C4-2B (cell line): Measurements from ENCODE around the gene SLC27A2.
"Not testable (repeated sequence)": the region's sequence is repeated elsewhere in the genome, so short reads cannot be mapped to it uniquely, and the experiment has no call there.

Experiments used
- ZFX ChIP-seq: fragments of 450-650 bp; IDR thresholded peaks from 2 replicates; pipeline ENCODE4 v1.6.1; 2017
- TF ChIP-seq, protein P1 (sequence below): fragments of 450-650 bp; conservative IDR thresholded peaks from 2 replicates; pipeline ENCODE4 v1.5.1; 2017; ENCODE audit warnings: mild to moderate bottlenecking

DNA sequence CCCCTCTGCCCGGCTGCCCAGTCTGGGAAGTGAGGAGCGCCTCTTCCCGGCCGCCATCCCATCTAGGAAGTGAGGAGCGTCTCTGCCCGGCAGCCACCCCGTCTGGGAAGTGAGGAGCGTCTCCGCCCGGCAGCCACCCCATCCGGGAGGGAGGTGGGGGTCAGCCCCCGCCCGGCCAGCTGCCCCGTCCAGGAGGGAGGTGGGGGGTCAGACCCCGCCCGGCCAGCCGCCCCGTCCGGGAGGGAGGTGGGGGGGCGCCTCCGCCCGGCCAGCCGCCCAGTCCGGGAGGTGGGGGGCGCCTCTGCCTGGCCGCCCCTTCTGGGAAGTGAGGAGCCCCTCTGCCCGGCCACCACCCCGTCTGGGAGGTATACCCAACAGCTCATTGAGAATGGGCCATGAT, 23.8 kb upstream of the SLC27A2 start:
- TF ChIP-seq, protein P1, sequence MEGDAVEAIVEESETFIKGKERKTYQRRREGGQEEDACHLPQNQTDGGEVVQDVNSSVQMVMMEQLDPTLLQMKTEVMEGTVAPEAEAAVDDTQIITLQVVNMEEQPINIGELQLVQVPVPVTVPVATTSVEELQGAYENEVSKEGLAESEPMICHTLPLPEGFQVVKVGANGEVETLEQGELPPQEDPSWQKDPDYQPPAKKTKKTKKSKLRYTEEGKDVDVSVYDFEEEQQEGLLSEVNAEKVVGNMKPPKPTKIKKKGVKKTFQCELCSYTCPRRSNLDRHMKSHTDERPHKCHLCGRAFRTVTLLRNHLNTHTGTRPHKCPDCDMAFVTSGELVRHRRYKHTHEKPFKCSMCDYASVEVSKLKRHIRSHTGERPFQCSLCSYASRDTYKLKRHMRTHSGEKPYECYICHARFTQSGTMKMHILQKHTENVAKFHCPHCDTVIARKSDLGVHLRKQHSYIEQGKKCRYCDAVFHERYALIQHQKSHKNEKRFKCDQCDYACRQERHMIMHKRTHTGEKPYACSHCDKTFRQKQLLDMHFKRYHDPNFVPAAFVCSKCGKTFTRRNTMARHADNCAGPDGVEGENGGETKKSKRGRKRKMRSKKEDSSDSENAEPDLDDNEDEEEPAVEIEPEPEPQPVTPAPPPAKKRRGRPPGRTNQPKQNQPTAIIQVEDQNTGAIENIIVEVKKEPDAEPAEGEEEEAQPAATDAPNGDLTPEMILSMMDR: not testable (repeated sequence)
- TF ChIP-seq ZFX: not testable (repeated sequence)
